ENCODE data around the gene TBC1D24.

GRCh38 chr16:2497695-2498484 lies 23.0 kb downstream of the TBC1D24 start:
- no peak for TF ChIP-seq CTCF (IDR thresholded peaks at IDR 0.05; ENCODE audit: low read length)
- TF ChIP-seq EZH2 (IDR thresholded peaks at IDR 0.05; ENCODE audit: borderline replicate concordance, low read length): no peak

Measured in OCI-LY1 (cell line).